ENCODE data around the gene SPEF1.

DNA sequence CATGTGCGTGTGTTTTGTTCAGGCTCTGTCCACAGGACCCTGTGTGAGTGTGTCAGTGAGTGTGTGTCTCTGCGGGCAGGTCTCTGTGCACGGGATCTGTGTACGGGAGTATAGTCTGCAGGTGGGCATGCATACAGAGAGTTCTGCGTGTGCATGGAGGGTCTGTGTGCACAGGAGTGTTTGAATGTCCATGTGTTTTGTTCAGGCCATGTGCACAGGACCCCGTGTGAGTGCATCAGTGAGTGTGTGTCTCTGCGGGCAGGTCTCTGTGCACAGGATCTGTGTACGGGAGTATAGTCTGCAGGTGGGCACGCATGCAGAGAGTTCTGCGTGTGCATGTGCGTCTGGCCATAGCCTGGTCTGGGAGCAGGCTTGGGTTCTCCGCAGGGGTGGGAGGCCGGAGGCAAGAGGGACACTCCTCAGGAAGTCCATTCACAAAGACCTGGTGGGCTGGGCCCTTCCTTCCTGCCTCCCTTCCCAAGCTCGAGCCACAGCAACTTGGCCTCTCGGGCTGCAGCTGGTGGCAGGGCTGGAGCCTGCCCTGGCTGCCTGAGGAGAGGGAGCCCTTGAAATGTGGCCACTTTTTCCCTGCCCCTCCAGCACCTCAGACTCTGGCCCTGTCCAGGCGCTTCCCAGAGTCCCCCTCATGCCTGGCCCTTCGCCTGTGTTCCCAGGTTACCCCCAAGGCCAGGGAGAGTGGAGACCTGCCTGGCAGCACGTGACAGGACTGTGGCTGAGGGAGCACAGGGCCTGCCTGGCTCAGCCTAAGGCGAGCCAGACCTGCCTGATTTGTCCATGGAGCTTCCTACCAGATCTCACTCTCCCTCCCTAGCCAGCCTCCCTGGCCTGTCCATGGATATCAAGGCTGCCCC, 42.0 kb downstream of the SPEF1 start:
- TF ChIP-seq, protein P1, sequence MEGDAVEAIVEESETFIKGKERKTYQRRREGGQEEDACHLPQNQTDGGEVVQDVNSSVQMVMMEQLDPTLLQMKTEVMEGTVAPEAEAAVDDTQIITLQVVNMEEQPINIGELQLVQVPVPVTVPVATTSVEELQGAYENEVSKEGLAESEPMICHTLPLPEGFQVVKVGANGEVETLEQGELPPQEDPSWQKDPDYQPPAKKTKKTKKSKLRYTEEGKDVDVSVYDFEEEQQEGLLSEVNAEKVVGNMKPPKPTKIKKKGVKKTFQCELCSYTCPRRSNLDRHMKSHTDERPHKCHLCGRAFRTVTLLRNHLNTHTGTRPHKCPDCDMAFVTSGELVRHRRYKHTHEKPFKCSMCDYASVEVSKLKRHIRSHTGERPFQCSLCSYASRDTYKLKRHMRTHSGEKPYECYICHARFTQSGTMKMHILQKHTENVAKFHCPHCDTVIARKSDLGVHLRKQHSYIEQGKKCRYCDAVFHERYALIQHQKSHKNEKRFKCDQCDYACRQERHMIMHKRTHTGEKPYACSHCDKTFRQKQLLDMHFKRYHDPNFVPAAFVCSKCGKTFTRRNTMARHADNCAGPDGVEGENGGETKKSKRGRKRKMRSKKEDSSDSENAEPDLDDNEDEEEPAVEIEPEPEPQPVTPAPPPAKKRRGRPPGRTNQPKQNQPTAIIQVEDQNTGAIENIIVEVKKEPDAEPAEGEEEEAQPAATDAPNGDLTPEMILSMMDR (IDR thresholded peaks at IDR 0.05): no peak
- TF ChIP-seq EP300 (IDR thresholded peaks at IDR 0.05) (no peak), POLR2A (IDR thresholded peaks at IDR 0.05) (no peak)
